ENCODE measurements around the gene ADSL. TPM values are rescaled to one million over a fixed set of nuclear protein-coding genes. Genes with fewer than 3 reads are reported as not detected.

The ADSL gene
- total and polyA plus RNA-seq, 9 of the 15 experiments (the other 6 are each of a cell fraction or from before 2014, with no cell fraction given): 112 to 322 (median 146) TPM

DNA sequence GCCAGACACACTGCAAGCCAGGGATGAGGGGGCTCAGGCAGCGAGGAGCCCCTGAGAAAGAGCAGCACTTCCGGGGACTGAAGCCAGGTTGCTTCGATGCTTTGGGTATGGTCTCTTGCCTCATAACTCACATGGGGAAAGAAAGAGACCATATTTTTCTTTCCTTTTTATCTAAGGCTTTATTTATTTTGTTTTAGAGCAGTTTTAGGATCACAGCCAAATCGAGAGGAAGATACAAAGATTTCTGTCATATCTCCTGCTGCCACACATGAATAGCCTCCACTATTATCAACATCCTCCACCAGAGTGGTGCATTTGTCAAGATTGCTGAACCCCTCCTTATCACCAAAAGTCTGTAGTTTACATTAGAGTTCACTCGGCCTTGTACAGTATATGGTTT, 24.3 kb upstream of the ADSL start (continued):
- TF ChIP-seq, protein P1, sequence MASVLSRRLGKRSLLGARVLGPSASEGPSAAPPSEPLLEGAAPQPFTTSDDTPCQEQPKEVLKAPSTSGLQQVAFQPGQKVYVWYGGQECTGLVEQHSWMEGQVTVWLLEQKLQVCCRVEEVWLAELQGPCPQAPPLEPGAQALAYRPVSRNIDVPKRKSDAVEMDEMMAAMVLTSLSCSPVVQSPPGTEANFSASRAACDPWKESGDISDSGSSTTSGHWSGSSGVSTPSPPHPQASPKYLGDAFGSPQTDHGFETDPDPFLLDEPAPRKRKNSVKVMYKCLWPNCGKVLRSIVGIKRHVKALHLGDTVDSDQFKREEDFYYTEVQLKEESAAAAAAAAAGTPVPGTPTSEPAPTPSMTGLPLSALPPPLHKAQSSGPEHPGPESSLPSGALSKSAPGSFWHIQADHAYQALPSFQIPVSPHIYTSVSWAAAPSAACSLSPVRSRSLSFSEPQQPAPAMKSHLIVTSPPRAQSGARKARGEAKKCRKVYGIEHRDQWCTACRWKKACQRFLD (CRISPR knock-in tag; IDR thresholded peaks at IDR 0.05): no peak
- no peak for TF ChIP-seq TAF7 (tag; IDR thresholded peaks at IDR 0.05)
- TF ChIP-seq U2AF2 (optimal IDR thresholded peaks at IDR 0.05; ENCODE audit: low read depth, low read length): no peak
- TF ChIP-seq POLR3G (IDR thresholded peaks at IDR 0.05; ENCODE audit: extremely low read depth, insufficient read length, insufficient replicate concordance): no peak
- TF ChIP-seq CBX3 (IDR thresholded peaks at IDR 0.05; ENCODE audit: borderline replicate concordance in 1 of 2, low read length in 2 of 2): no peak
- TF ChIP-seq STAG1 (CRISPR knock-in tag; IDR thresholded peaks at IDR 0.05; ENCODE audit: borderline replicate concordance): no peak
- TF ChIP-seq, protein P2, sequence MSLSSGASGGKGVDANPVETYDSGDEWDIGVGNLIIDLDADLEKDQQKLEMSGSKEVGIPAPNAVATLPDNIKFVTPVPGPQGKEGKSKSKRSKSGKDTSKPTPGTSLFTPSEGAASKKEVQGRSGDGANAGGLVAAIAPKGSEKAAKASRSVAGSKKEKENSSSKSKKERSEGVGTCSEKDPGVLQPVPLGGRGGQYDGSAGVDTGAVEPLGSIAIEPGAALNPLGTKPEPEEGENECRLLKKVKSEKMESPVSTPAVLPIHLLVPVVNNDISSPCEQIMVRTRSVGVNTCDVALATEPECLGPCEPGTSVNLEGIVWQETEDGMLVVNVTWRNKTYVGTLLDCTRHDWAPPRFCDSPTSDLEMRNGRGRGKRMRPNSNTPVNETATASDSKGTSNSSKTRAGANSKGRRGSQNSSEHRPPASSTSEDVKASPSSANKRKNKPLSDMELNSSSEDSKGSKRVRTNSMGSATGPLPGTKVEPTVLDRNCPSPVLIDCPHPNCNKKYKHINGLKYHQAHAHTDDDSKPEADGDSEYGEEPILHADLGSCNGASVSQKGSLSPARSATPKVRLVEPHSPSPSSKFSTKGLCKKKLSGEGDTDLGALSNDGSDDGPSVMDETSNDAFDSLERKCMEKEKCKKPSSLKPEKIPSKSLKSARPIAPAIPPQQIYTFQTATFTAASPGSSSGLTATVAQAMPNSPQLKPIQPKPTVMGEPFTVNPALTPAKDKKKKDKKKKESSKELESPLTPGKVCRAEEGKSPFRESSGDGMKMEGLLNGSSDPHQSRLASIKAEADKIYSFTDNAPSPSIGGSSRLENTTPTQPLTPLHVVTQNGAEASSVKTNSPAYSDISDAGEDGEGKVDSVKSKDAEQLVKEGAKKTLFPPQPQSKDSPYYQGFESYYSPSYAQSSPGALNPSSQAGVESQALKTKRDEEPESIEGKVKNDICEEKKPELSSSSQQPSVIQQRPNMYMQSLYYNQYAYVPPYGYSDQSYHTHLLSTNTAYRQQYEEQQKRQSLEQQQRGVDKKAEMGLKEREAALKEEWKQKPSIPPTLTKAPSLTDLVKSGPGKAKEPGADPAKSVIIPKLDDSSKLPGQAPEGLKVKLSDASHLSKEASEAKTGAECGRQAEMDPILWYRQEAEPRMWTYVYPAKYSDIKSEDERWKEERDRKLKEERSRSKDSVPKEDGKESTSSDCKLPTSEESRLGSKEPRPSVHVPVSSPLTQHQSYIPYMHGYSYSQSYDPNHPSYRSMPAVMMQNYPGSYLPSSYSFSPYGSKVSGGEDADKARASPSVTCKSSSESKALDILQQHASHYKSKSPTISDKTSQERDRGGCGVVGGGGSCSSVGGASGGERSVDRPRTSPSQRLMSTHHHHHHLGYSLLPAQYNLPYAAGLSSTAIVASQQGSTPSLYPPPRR (CRISPR knock-in tag; IDR thresholded peaks at IDR 0.05; ENCODE audit: borderline replicate concordance): no peak
- TF ChIP-seq, protein P3, sequence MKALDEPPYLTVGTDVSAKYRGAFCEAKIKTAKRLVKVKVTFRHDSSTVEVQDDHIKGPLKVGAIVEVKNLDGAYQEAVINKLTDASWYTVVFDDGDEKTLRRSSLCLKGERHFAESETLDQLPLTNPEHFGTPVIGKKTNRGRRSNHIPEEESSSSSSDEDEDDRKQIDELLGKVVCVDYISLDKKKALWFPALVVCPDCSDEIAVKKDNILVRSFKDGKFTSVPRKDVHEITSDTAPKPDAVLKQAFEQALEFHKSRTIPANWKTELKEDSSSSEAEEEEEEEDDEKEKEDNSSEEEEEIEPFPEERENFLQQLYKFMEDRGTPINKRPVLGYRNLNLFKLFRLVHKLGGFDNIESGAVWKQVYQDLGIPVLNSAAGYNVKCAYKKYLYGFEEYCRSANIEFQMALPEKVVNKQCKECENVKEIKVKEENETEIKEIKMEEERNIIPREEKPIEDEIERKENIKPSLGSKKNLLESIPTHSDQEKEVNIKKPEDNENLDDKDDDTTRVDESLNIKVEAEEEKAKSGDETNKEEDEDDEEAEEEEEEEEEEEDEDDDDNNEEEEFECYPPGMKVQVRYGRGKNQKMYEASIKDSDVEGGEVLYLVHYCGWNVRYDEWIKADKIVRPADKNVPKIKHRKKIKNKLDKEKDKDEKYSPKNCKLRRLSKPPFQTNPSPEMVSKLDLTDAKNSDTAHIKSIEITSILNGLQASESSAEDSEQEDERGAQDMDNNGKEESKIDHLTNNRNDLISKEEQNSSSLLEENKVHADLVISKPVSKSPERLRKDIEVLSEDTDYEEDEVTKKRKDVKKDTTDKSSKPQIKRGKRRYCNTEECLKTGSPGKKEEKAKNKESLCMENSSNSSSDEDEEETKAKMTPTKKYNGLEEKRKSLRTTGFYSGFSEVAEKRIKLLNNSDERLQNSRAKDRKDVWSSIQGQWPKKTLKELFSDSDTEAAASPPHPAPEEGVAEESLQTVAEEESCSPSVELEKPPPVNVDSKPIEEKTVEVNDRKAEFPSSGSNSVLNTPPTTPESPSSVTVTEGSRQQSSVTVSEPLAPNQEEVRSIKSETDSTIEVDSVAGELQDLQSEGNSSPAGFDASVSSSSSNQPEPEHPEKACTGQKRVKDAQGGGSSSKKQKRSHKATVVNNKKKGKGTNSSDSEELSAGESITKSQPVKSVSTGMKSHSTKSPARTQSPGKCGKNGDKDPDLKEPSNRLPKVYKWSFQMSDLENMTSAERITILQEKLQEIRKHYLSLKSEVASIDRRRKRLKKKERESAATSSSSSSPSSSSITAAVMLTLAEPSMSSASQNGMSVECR (CRISPR knock-in tag; IDR thresholded peaks at IDR 0.05): no peak
- TF ChIP-seq, protein P4, sequence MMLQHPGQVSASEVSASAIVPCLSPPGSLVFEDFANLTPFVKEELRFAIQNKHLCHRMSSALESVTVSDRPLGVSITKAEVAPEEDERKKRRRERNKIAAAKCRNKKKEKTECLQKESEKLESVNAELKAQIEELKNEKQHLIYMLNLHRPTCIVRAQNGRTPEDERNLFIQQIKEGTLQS (IDR thresholded peaks at IDR 0.05): no peak
- TF ChIP-seq, protein P4 (CRISPR knock-in tag; conservative IDR thresholded peaks at IDR 0.05): no peak
- no peak for TF ChIP-seq TSC22D4 (tag; IDR thresholded peaks at IDR 0.05)
- TF ChIP-seq, protein P5, sequence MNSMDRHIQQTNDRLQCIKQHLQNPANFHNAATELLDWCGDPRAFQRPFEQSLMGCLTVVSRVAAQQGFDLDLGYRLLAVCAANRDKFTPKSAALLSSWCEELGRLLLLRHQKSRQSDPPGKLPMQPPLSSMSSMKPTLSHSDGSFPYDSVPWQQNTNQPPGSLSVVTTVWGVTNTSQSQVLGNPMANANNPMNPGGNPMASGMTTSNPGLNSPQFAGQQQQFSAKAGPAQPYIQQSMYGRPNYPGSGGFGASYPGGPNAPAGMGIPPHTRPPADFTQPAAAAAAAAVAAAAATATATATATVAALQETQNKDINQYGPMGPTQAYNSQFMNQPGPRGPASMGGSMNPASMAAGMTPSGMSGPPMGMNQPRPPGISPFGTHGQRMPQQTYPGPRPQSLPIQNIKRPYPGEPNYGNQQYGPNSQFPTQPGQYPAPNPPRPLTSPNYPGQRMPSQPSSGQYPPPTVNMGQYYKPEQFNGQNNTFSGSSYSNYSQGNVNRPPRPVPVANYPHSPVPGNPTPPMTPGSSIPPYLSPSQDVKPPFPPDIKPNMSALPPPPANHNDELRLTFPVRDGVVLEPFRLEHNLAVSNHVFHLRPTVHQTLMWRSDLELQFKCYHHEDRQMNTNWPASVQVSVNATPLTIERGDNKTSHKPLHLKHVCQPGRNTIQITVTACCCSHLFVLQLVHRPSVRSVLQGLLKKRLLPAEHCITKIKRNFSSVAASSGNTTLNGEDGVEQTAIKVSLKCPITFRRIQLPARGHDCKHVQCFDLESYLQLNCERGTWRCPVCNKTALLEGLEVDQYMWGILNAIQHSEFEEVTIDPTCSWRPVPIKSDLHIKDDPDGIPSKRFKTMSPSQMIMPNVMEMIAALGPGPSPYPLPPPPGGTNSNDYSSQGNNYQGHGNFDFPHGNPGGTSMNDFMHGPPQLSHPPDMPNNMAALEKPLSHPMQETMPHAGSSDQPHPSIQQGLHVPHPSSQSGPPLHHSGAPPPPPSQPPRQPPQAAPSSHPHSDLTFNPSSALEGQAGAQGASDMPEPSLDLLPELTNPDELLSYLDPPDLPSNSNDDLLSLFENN (IDR thresholded peaks at IDR 0.05; ENCODE audit: low read depth in 2 of 2, low read length in 2 of 2): peak in 1 of 2 experiments; percentile 61; a peak in 1 of 4 replicates

Data from K562 (cell line).